ENCODE measurements around the gene MKNK1.

The MKNK1 gene

GRCh38 chr1:46576596-46576995 is 27.5 kb downstream of the MKNK1 start:
- TF ChIP-seq, protein P1, sequence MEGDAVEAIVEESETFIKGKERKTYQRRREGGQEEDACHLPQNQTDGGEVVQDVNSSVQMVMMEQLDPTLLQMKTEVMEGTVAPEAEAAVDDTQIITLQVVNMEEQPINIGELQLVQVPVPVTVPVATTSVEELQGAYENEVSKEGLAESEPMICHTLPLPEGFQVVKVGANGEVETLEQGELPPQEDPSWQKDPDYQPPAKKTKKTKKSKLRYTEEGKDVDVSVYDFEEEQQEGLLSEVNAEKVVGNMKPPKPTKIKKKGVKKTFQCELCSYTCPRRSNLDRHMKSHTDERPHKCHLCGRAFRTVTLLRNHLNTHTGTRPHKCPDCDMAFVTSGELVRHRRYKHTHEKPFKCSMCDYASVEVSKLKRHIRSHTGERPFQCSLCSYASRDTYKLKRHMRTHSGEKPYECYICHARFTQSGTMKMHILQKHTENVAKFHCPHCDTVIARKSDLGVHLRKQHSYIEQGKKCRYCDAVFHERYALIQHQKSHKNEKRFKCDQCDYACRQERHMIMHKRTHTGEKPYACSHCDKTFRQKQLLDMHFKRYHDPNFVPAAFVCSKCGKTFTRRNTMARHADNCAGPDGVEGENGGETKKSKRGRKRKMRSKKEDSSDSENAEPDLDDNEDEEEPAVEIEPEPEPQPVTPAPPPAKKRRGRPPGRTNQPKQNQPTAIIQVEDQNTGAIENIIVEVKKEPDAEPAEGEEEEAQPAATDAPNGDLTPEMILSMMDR (IDR thresholded peaks at IDR 0.05; ENCODE audit: insufficient read depth, low read length, poor library complexity, severe bottlenecking) = no peak
- no peak for TF ChIP-seq EZH2phosphoT487 (conservative IDR thresholded peaks at IDR 0.05; ENCODE audit: low read length)
- no peaks in the 10 kb centered on the region for H3K36me3 ChIP-seq (ENCODE audit: low read length)
- H4K20me1 ChIP-seq (ENCODE audit: low read depth, low read length) = no peaks in the 10 kb centered on the region

DNA sequence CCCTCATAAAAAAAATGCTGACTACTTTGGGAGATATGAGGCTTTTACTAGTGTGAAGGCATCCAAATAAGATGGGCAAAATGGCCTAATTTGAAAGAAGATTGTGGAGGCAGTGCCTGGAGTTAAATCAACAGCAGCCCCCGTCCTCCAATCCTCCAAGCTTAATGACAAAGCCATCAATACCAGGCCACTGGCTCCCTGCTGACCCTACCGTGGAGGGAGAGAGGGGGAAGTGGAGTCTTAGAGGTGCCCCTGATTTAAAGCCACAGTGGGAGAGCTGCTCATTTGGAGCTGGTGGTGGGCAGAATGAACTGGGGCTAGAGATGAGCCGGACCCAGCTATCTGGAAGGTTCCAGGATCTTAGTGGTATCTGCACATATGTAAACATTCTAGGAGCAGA is 28.3 kb downstream of the MKNK1 start:
- H2AFZ ChIP-seq (ENCODE audit: low read depth, low read length, severe bottlenecking) = no peak overlapping the region
- H3K27ac ChIP-seq (ENCODE audit: low read depth, low read length) = no peak overlapping the region
- no peak overlapping the region for H3K4me3 ChIP-seq (ENCODE audit: insufficient read depth, low read length, poor library complexity, severe bottlenecking)
- no peaks in the 10 kb centered on the region for H3K36me3 ChIP-seq (ENCODE audit: low read length)
- no peaks in the 10 kb centered on the region for H3K9me2 ChIP-seq (replicated peaks; ENCODE audit: insufficient read depth, low read length)
- H4K20me1 ChIP-seq (ENCODE audit: low read depth, low read length) = no peaks in the 10 kb centered on the region
- H3K4me2 ChIP-seq (ENCODE audit: low read depth, low read length, poor library complexity, severe bottlenecking) = no peak overlapping the region
- no peak overlapping the region for H3K9ac ChIP-seq (ENCODE audit: low read length)
- H3K9me3 ChIP-seq (ENCODE audit: insufficient read depth, low read length) = no peaks in the 10 kb centered on the region
- no peaks in the 10 kb centered on the region for H3F3A ChIP-seq (ENCODE audit: insufficient read depth)
- no peaks in the 10 kb centered on the region for H3K27me3 ChIP-seq (ENCODE audit: low read length)
- TF ChIP-seq, protein P1 (IDR thresholded peaks at IDR 0.05; ENCODE audit: insufficient read depth, low read length, poor library complexity, severe bottlenecking) = no peak
- no peak for TF ChIP-seq EZH2phosphoT487 (conservative IDR thresholded peaks at IDR 0.05; ENCODE audit: low read length)
- H3K79me2 ChIP-seq (ENCODE audit: insufficient read depth, low read length) = no peaks in the 10 kb centered on the region

More at GRCh38 chr1:46576596-46576995, 27.5 kb downstream of the MKNK1 start:
- no peaks in the 10 kb centered on the region for H3F3A ChIP-seq (ENCODE audit: insufficient read depth)
- H3K79me2 ChIP-seq (ENCODE audit: insufficient read depth, low read length) = no peaks in the 10 kb centered on the region
- H3K4me3 ChIP-seq (ENCODE audit: insufficient read depth, low read length, poor library complexity, severe bottlenecking) = no peak overlapping the region
- H2AFZ ChIP-seq (ENCODE audit: low read depth, low read length, severe bottlenecking) = no peak overlapping the region
- H3K9me3 ChIP-seq (ENCODE audit: insufficient read depth, low read length) = no peaks in the 10 kb centered on the region
- H3K27me3 ChIP-seq (ENCODE audit: low read length) = no peaks in the 10 kb centered on the region
- H3K27ac ChIP-seq (ENCODE audit: low read depth, low read length) = no peak overlapping the region
- no peak overlapping the region for H3K4me2 ChIP-seq (ENCODE audit: low read depth, low read length, poor library complexity, severe bottlenecking)
- H3K9ac ChIP-seq (ENCODE audit: low read length) = no peak overlapping the region
- H3K9me2 ChIP-seq (replicated peaks; ENCODE audit: insufficient read depth, low read length) = no peaks in the 10 kb centered on the region

- Histone ChIP-seq H3K27ac (ENCODE audit: low read depth, low read length) (no peak overlapping the region), H4K20me1 (ENCODE audit: low read depth, low read length) (no peaks in the 10 kb centered on the region), H3K36me3 (ENCODE audit: low read length) (no peaks in the 10 kb centered on the region)
Measured at GRCh38 chr1:46575300-46575699, 28.8 kb downstream of the MKNK1 start.

More at GRCh38 chr1:46575300-46575699, 28.8 kb downstream of the MKNK1 start:
- no peaks in the 10 kb centered on the region for H3K27me3 ChIP-seq (ENCODE audit: low read length)
- no peaks in the 10 kb centered on the region for H3K9me2 ChIP-seq (replicated peaks; ENCODE audit: insufficient read depth, low read length)
- H3K4me2 ChIP-seq (ENCODE audit: low read depth, low read length, poor library complexity, severe bottlenecking) = no peak overlapping the region
- TF ChIP-seq, protein P1 (IDR thresholded peaks at IDR 0.05; ENCODE audit: insufficient read depth, low read length, poor library complexity, severe bottlenecking) = no peak
- TF ChIP-seq EZH2phosphoT487 (conservative IDR thresholded peaks at IDR 0.05; ENCODE audit: low read length) = no peak
- no peaks in the 10 kb centered on the region for H3F3A ChIP-seq (ENCODE audit: insufficient read depth)
- H3K79me2 ChIP-seq (ENCODE audit: insufficient read depth, low read length) = no peaks in the 10 kb centered on the region
- no peak overlapping the region for H3K9ac ChIP-seq (ENCODE audit: low read length)
- H2AFZ ChIP-seq (ENCODE audit: low read depth, low read length, severe bottlenecking) = no peak overlapping the region
- no peak overlapping the region for H3K4me3 ChIP-seq (ENCODE audit: insufficient read depth, low read length, poor library complexity, severe bottlenecking)
- H3K9me3 ChIP-seq (ENCODE audit: insufficient read depth, low read length) = no peaks in the 10 kb centered on the region
